Retinal pigment epithelial cell (primary cell): Measurements from ENCODE around the gene RFX8.

Experiments used
- DNase-seq: peaks from one replicate; pipeline ENCODE4 v3.0.0-alpha.2; 2010; ENCODE audit warnings: low read depth
- H3K4me3 ChIP-seq: 2 replicates; pipeline ENCODE4 v1.5.1; 2011; ENCODE audit warnings: mild to moderate bottlenecking, low read length, control low read depth, moderate library complexity
- TF ChIP-seq, protein P1 (sequence below): conservative IDR thresholded peaks from 2 replicates; pipeline ENCODE4 v1.5.1; 2011; ENCODE audit warnings: low read depth, low read length, control low read depth, inconsistent platforms

RFX8 gene

DNA sequence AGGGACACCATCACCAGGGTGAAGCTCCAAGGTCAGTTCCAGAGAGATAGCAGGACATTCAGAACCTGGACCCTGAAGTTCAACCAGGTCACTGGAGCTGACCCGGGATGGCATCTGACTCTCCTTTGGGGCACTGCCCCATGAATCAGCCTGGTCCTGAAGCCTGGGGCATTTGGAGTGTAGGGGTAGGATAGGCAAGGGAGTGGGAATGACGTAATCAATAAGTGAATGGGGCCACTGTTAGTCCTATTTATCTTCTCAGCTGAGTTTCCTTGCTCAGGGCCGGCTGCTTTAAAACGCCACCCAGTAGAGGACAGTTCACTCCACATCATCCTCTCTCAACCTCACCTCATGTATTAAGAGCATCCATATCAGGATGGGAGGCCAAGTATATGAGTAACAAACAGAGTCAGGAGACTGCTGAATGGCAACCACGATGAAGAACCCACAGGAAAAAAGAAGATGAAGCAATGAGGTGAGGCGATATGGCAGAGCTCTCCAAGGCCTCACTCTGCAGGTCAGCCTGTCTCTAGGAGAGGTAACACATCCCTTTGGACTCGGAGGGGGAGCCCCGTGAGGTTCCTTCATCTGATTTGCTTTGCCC, 1.8 kb upstream of the RFX8 start:
- TF ChIP-seq, protein P1, sequence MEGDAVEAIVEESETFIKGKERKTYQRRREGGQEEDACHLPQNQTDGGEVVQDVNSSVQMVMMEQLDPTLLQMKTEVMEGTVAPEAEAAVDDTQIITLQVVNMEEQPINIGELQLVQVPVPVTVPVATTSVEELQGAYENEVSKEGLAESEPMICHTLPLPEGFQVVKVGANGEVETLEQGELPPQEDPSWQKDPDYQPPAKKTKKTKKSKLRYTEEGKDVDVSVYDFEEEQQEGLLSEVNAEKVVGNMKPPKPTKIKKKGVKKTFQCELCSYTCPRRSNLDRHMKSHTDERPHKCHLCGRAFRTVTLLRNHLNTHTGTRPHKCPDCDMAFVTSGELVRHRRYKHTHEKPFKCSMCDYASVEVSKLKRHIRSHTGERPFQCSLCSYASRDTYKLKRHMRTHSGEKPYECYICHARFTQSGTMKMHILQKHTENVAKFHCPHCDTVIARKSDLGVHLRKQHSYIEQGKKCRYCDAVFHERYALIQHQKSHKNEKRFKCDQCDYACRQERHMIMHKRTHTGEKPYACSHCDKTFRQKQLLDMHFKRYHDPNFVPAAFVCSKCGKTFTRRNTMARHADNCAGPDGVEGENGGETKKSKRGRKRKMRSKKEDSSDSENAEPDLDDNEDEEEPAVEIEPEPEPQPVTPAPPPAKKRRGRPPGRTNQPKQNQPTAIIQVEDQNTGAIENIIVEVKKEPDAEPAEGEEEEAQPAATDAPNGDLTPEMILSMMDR: no peak
- no peak for DNase-seq
- no peak overlapping the region for H3K4me3 ChIP-seq

DNA sequence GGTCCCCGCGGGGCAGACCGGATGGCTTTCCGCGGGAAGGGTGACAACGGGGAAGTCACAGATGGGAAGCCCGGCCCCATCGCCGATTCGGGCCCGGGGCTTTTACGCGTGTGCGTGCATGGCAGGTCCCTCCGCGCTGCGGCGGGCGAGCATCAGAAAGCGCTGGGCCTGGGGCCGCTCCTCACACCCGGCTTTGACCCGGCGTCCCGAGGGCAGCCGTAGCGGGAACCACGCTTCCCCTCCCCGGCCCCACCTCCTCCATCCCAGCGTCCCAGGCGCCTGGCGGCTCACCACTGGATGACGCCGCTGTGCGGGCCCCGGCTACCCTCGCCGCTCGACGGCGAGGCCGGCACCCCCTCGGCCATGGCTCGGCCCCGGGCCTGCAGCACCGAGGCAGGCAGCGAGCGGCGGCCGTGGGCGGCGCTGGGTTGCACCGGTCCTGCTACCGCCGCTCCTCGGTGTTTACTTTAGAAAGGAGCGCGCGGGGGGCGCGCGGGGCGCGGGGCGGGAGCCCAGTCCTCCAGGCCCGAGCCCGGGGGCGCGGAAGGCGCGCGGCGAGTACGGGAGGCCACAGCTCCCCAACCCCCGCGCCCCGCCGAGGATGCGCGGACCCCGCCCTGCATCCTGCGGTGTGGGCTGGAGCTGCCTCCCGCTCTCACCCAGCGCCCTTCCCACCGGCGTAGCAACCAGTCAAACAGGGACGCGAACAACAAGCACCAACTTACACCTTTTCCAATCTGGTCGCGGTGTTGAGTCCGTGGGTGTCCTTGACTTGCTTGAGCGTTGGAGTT, 806 bp downstream of the RFX8 start:
- DNase-seq: no peak
- TF ChIP-seq, protein P1: no peak
- peak overlapping the region; percentile 48 for H3K4me3 ChIP-seq

DNA sequence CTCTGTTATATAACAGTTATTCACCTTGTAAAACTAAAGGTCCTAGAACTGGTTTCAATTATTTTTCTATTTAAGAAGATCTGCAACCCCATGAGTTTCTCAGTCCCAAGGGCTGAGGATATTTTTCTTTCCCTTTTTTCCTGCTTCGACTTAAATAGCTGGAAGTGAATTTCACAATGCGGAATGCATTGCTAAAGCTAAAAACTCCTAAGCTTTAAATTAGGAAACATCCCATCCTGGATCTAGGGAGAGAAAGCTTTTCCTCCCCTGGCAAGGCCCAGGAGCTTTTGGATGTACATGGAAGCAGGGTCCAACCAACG, 1.4 kb downstream of the RFX8 start:
- TF ChIP-seq, protein P1: no peak
- peak overlapping the region; percentile 48 for H3K4me3 ChIP-seq
- DNase-seq: no peak

DNA sequence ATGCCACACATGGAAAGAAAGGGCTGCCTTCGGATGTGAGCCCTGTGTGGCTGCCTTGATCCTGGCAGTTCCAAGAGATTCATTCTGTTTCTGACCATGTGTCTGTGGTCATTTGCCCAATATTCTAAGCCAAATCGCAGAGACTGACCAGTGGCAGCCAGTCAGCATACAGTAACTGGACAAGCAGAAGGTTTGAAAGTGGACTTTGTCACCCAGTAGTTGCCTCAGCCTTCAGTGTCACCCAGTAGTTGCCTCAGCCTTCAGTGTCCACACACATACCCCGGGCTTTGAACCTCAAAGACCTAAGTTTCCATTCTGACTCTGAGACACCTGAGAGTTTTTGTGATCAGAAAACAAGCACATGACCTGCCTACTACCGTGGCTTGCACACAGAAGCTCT, 5.0 kb downstream of the RFX8 start:
- TF ChIP-seq, protein P1: no peak
- no peak overlapping the region for H3K4me3 ChIP-seq
- DNase-seq: no peak

DNA sequence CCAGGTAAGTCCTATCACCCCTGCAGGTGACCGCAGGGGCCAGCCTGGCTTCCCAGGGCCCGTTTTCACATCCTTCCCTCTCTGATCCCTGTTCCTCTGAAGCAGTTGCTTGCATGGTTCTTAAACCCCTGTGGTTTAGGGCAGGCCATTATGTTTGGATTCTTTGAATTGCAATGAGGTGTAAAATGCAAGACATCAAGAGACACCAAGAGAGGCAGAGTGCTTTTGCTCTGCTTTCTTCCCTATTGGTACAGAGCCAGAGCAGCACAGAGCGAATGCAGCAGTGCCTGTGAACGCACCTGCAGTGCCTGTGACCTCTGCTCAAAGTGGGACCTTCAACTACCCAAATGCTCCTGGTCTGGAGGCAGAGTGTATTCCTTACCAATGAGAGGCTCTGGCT, 7.6 kb downstream of the RFX8 start:
- TF ChIP-seq, protein P1: no peak
- no peak overlapping the region for H3K4me3 ChIP-seq
- no peak for DNase-seq

DNA sequence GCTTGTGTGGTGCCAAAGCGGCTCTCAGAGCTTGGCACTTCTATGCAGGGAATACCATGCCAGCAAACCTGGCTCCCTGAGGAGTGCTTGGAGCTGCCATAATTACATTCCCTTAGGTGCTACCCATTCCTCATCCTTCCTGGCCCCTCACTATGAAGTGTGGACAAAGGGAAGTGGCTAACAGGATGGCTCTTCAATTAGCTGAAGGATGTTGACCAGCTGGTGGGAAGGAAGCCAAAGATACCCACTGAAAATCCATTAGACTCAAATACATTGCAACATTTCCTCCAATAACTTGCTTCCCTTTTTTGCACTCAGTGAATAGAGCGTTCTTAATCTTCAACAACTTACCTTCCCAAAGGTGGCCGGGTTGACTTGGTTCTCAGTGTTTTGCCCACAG, 8.5 kb downstream of the RFX8 start:
- TF ChIP-seq, protein P1: no peak
- DNase-seq: no peak
- no peak overlapping the region for H3K4me3 ChIP-seq

DNA sequence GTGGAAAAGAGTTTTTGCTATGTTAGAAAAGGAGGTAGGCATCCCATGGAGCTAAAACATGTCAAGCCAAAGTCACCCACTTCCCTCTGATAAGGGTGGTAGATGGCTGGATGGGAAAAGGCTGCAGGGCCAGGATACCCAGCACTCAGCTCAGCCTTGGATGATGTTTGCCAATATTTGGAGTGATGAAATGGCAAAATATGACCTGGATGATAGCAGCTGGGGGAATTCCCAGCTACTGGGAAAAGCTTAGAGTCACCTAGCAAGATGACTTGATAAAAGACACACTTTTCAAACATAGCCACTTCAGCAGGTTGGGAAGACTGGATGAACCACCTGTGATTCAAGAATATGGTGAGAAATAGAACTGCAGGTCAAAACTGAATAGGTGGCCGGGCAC, 10.1 kb downstream of the RFX8 start:
- H3K4me3 ChIP-seq: no peak overlapping the region
- no peak for DNase-seq
- TF ChIP-seq, protein P1: no peak
